ENCODE measurements around the gene GLB1L3. TPM values are rescaled to one million over a fixed set of nuclear protein-coding genes. Genes with fewer than 3 reads are reported as not detected.

GLB1L3 gene
- polyA plus RNA-seq, 1 experiment, result not detected

DNA sequence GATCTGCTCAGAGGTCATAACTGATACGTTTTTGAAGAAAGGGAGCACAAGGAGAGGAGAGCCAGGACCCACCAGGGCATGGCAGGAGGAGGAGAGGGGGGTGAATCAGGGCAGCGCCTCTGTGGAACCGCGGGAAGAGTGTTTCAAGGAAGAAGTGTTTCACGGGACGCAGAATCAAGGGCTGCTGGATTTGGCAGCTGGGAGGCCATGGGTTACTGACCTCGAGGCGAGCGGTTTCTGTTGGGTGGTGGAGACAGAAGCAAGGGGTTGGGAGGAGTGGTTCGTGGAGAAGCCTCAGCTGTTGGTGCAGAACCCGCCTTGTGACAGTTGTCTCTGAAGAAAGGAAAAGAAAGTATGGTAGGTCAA, 38.6 kb upstream of the GLB1L3 start:
- no peak overlapping the region for H3K27ac ChIP-seq (ENCODE audit: low read depth, low read length)
- H3K4me3 ChIP-seq (ENCODE audit: low read depth, low read length), result no peak overlapping the region
- ChIA-PET POLR2A (interaction anchor here (0.5 kb wide), 1 partner anchor 11 kb away, joined by 3 read pairs; no protein-coding TSS in a partner anchor), CTCF (no interaction called here)
- TF ChIP-seq, protein P1, sequence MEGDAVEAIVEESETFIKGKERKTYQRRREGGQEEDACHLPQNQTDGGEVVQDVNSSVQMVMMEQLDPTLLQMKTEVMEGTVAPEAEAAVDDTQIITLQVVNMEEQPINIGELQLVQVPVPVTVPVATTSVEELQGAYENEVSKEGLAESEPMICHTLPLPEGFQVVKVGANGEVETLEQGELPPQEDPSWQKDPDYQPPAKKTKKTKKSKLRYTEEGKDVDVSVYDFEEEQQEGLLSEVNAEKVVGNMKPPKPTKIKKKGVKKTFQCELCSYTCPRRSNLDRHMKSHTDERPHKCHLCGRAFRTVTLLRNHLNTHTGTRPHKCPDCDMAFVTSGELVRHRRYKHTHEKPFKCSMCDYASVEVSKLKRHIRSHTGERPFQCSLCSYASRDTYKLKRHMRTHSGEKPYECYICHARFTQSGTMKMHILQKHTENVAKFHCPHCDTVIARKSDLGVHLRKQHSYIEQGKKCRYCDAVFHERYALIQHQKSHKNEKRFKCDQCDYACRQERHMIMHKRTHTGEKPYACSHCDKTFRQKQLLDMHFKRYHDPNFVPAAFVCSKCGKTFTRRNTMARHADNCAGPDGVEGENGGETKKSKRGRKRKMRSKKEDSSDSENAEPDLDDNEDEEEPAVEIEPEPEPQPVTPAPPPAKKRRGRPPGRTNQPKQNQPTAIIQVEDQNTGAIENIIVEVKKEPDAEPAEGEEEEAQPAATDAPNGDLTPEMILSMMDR (IDR thresholded peaks at IDR 0.05; ENCODE audit: low read depth, low read length), result no peak
- H3K9me3 ChIP-seq (ENCODE audit: control insufficient read depth, insufficient read depth, low read length), result no peaks in the 10 kb centered on the region
- DNase-seq (ENCODE audit: low read depth, low spot score), result no peak
- no peaks in the 10 kb centered on the region for H3K27me3 ChIP-seq (ENCODE audit: control insufficient read depth, insufficient read depth, low read length)

DNA sequence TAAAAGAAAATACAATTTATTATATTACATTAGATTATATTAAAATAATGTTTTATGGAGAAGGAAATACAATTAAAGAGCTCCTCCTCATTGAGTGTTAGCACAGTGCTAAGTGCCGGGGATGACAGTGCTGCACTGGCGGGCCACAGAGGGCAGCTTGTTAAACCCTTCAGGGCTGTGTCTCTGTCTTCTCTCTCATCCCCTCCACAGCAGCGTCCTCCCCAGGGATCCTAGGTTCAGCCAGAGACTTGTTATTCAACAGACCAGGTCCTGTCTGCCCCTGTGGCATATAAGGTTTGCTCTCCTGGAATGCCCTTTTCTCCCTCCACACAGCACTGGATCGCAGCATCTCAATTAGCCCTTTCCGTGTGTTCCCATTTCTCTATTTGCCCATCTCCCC, 37.2 kb upstream of the GLB1L3 start:
- H3K27me3 ChIP-seq (ENCODE audit: control insufficient read depth, insufficient read depth, low read length), result no peaks in the 10 kb centered on the region
- ChIA-PET POLR2A (no interaction called here), CTCF (interaction anchor here (0.9 to 1.8 kb wide), 3 partner anchors 12 to 188 kb away, joined by 3 to 5 read pairs (median 3); partner anchors contain the start of gene VPS26B)
- DNase-seq (ENCODE audit: low read depth, low spot score), result no peak
- TF ChIP-seq, protein P1 (IDR thresholded peaks at IDR 0.05; ENCODE audit: low read depth, low read length), result no peak
- no peaks in the 10 kb centered on the region for H3K9me3 ChIP-seq (ENCODE audit: control insufficient read depth, insufficient read depth, low read length)
- H3K27ac ChIP-seq (ENCODE audit: low read depth, low read length), result no peak overlapping the region
- no peak overlapping the region for H3K4me3 ChIP-seq (ENCODE audit: low read depth, low read length)

DNA sequence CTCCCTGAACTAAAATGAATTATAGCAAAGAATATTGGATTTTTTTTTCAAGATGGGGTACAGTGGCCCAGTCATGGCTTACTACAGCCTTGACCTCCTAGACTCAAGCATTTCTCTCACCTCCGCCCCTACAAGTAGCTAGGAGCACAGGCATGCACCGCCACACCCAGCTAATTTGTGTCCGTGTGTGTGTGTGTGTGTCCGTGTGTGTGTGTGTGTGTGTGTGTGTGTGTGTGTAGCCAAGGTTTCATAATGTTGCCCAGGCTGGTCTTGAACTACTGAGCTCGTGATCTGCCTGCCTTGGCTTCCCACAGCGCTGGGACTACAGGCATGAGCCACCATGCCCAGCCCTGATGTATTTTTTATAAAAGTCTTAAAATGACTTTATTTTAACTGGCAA, 35.6 kb upstream of the GLB1L3 start:
- Histone ChIP-seq H3K9me3 (ENCODE audit: control insufficient read depth, insufficient read depth, low read length) (no peaks in the 10 kb centered on the region), H3K4me3 (ENCODE audit: low read depth, low read length) (no peak overlapping the region), H3K27ac (ENCODE audit: low read depth, low read length) (no peak overlapping the region), H3K27me3 (ENCODE audit: control insufficient read depth, insufficient read depth, low read length) (no peaks in the 10 kb centered on the region)
- POLR2A ChIA-PET, result interaction anchor here (0.6 to 0.7 kb wide), 2 partner anchors 17 to 323 kb away, joined by 3 to 7 read pairs; partner anchors contain the start of gene NCAPD3
- CTCF ChIA-PET, result interaction anchor here (1.8 kb wide), 1 partner anchor 10 kb away, joined by 5 read pairs; no protein-coding TSS in a partner anchor
- no peak for DNase-seq (ENCODE audit: low read depth, low spot score)
- TF ChIP-seq, protein P1 (IDR thresholded peaks at IDR 0.05; ENCODE audit: low read depth, low read length), result no peak

DNA sequence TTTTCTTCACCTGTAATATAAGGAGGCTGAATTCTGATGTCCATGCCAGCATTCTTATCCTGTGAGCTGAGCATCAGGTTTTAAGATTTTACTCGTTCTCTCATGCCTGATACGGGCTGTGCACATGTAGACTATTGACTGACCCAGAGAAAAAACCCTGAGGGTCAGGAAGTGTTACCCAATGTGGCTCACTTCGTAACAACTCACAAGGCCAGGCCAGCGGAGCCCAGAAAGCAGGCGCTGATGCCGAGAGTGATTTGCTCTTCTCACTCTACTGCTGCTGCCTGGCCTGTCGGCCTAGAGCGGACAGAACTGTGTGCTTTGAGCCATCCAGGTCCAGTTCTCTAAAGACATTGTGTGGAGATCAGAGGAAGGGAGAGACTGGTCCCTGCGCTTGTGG, 33.8 kb upstream of the GLB1L3 start:
- DNase-seq (ENCODE audit: low read depth, low spot score), result no peak
- no peaks in the 10 kb centered on the region for H3K9me3 ChIP-seq (ENCODE audit: control insufficient read depth, insufficient read depth, low read length)
- POLR2A ChIA-PET, result no interaction called here
- H3K4me3 ChIP-seq (ENCODE audit: low read depth, low read length), result no peak overlapping the region
- no peak overlapping the region for H3K27ac ChIP-seq (ENCODE audit: low read depth, low read length)
- CTCF ChIA-PET, result no interaction called here
- TF ChIP-seq, protein P1 (IDR thresholded peaks at IDR 0.05; ENCODE audit: low read depth, low read length), result no peak
- no peaks in the 10 kb centered on the region for H3K27me3 ChIP-seq (ENCODE audit: control insufficient read depth, insufficient read depth, low read length)

DNA sequence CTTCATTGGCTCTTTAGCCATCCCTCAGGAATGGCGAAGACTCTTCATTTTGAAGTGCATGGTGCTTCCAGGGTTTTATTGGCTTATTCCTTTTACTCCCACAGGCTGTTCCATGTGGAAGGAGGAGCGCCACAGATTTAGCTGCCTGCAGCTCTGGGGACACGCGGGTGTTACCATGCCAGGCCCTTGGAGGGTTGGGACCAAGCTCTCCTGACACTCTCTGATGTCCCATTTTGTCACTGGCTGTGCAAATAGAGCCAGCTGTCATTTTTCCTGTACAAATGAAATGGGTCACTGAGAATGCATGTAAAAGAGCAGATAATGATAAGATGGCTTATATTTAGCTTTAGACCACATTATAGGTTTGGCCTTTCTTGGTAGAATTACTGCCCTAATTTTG, 32.3 kb upstream of the GLB1L3 start:
- Histone ChIP-seq H3K27me3 (ENCODE audit: control insufficient read depth, insufficient read depth, low read length) (no peaks in the 10 kb centered on the region), H3K27ac (ENCODE audit: low read depth, low read length) (no peak overlapping the region), H3K4me3 (ENCODE audit: low read depth, low read length) (no peak overlapping the region), H3K9me3 (ENCODE audit: control insufficient read depth, insufficient read depth, low read length) (no peaks in the 10 kb centered on the region)
- POLR2A ChIA-PET, result no interaction called here
- TF ChIP-seq, protein P1 (IDR thresholded peaks at IDR 0.05; ENCODE audit: low read depth, low read length), result no peak
- no peak for DNase-seq (ENCODE audit: low read depth, low spot score)
- CTCF ChIA-PET, result interaction anchor here (0.5 to 1.8 kb wide), 5 partner anchors 19 to 625 kb away, joined by 3 to 11 read pairs (median 6); partner anchors contain the start of gene VPS26B
